Measurements from ENCODE around the gene DPT.
"Not testable (repeated sequence)": the region's sequence is repeated elsewhere in the genome, so short reads cannot be mapped to it uniquely, and the experiment has no call there.

DPT gene

DNA sequence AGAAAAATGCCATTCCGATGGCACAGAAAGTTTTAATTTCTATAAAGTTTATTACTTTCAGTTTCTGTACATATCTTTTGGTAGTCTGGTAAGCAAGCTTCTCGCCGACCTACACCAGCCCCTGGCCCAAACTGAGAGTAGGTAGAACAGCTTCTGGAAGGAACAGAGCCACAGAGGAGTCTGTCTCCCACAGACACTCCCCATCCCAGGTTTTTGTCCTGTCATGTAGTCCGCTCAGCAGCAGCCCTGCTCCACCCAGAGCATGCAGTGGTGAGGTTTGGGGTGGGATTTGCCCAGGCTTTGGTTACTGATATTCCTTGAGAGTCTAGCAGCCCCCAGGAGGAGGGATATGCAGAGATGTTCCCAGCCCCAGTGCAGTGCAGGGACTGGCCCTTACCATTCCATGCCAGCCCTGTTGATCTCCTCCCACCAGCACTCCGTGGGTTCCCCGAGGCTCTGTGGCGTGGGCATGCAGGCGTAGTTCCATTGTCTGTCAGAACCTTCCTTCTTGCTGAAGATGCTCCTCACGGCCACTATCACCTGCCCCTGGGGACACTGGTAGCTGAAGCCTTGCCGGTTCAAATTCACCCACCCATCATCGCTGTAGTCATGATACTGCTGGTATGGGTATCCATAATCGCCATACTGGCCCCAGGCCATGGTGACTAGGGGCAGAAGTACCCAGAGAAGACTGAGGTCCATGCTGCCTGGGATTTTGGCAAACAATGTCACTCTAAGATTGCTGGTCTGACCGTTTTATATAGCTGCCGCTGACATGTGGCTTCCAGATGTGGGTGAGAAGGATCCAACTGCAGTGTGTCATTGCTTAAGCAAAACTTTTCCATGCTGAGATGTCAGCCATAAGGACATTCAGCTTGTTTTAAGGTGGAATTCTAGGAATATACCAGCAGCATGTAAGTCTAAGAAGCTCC lies at the start of gene DPT:
Gene DPT, minus strand, starts transcription at position 734 of the 932 bp plus-strand sequence. Its CDS starts 32 bp downstream, at position 702.
- DNase-seq = no peak

- DNase-seq = no peak
Observed at GRCh38 chr1:168775366-168775765, 46.4 kb upstream of the DPT start.

DNA sequence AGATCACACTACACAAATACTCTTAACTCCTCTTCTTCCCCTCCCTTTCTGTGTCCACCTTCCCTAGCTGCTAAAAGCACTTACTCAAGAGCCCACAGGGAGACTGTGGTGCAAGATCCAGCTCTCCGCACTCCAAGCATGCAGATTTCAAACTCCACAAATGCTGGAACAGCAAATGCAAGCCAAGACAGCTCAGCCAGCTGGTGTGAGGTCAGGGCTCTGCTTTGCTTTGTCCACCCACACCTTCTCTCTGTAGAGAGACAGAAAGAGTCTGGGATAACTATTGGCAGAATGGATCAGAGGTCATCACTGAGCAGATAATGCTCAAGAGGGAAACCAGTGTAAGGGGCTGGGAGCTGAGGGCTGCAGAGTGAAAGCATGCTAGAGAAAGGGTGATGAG lies 45.2 kb upstream of the DPT start:
- DNase-seq = no peak

DNA sequence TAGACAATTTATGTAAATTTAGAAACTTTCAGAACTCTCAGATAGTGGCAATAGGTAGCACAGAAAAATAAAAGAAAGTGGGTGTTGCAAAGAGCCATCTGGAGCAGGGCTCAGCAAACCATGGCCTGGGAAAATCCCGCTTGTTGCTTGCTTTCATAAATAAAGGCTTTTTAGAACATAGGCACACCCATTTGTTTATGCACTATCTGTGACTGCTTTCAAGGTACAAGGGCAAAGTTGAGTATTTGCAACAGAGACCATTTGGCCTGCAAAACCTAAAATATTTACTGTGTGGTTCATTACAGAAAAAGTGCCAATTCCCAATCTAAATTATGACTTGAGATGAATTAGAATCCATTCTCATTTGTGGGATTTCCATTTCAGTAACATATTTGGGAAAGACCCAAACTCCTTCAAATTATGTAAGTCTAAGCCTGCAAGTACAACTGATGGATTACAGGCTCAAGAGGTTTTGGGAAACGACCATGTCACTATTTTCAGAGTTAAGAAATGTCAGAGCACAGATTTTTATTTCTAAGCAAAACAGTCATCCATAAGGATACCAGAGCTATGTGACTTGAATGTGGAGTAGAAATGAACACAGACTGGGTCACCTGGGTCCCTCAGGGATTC lies 43.5 kb upstream of the DPT start:
- no peak for DNase-seq

DNA sequence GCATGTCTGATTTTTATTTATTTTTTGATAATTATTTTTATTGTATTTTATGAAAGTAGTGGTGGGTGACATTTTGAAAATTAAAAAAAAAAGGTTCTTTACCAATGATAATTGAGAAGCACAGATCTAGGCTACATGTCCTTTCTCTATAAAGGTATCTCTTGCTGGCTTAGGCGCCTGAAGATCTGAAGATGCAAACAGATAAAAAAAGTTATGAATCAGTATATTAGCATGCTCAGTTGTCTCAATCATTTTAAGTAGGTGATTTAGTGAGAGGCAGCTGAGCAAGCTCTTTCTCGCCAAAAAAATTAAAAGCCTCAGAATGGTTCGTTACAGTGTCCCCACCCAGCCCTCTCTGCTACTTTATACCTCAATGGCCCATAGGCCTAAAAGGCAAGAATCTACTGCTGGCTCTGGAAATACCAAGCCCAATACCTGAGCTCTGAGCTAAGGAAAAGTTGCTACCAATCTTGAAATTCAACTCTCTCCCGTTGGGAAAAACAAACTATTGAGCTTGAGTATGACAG lies 42.2 kb upstream of the DPT start:
- no peak for DNase-seq

GRCh38 chr1:168769893-168770292 lies 40.9 kb upstream of the DPT start:
- DNase-seq = not testable (repeated sequence)

DNA sequence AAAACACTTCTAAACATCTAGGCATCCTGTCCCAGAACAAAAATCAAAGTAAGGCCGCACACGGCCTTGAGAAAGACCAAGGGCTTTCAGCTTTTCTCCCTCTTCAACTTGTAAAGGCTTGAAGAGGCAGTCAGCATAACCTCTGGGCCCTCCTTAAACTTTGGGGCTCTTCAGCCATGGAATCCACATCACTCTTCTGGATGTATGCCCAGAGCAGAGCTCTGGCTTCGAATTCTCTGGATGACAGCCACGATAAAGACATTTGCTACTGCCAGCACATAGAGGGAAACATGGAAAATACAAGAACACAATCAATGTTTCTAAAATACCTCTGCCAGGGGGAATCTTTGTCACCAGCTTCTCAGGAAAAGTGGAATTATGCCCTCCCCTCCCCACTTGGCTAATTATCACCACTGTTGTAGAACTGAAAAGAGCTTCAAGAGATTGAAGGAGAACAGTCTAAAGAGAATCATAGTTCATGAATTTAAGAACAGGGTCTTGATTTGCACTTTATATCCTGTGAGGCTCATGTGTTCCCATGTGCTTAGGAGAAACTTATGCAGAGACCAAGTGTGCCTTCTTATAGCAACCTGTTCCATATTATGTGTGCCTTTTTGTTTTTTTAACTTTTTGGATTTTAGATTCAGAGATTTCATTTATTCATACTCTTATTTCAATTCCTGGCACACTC lies 39.0 kb upstream of the DPT start:
- DNase-seq = no peak

DNA sequence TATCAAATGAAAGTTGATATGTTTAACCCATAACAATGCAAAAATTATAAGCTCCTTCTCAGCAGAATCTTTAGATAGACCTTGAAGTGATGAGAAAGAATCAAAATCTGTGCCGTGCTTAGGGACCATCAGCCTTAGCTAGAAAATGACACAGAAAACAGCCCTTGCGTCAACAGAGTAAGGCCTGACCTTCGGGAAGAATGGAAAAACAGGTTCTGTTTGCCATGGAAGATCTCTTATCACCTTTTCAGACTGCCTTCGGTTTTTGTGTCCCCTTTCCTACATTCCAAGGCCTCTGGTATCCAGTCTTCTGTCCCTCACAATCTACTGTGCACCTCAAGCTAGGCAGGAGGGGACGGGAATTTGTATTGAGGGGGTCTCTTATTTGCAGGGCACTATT lies 37.6 kb upstream of the DPT start:
- DNase-seq = no peak

- DNase-seq = no peak
Observed at GRCh38 chr1:168763031-168763430, 34.0 kb upstream of the DPT start.

DNA sequence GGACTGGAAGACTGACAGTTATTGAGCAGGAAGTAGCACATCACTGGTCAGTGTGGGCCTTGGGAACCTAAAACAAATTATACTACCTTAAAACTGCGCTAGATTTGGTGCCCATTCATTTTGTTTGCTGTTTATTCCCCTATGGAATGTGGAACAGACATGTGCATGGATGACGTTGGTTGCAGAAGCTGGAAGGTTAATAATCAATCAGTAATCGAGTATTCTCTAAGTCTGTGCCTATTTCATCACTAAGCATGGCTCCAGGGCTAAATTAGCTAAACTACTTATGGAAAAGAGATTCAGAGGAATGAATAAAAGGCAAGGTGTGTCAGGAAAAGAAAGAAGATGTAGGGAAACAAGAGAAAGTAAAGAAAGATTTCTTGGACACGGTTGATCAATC lies 33.5 kb upstream of the DPT start:
- no peak for DNase-seq

GRCh38 chr1:168760781-168761180 lies 31.8 kb upstream of the DPT start:
- DNase-seq = no peak

- no peak for DNase-seq
Observed at GRCh38 chr1:168760241-168760640, 31.2 kb upstream of the DPT start.

DNA sequence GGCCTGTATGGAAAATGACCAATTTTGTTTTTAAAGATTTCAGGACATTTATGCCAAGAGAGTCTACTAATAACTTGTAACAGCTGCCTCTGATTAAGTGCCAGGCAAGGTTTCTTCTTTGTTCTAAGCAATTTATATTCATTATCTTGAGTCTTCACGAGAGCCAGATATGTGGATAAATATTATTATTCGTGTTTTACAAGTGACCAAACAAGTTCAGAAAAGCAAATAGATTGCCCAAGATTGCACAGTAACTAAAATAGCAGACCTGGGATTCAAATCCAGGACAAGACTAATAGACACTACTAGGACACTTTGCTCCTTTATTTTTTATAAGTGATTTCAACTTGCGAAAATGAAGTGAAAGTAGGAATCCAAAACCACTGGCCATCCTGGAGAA lies 30.1 kb upstream of the DPT start:
- no peak for DNase-seq

DNA sequence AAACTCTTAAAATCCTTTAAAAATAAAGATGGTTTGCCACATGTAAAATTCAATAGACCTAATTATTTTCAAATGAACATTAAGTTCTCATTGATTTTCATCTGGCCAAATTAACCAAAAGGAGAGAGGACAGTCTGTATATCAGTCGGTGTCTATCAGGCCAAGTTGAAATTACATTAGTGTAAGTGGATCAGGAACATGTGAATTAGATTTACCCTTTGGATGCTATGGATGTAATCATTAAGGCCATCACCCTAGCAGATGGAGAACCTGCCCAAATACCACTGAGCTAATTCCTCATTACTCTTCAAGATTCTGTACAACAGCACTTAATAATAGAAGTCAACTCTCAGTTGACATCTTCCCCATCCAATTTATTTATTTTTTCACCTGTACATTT lies 29.5 kb upstream of the DPT start:
- no peak for DNase-seq

- no peak for DNase-seq
Observed at GRCh38 chr1:168755800-168756418, 26.9 kb upstream of the DPT start.

GRCh38 chr1:168752171-168752832 lies 23.3 kb upstream of the DPT start:
- no peak for DNase-seq

GRCh38 chr1:168751195-168751650 lies 22.2 kb upstream of the DPT start:
- no peak for DNase-seq

GRCh38 chr1:168742994-168743650 lies 14.1 kb upstream of the DPT start:
- DNase-seq = no peak

DNA sequence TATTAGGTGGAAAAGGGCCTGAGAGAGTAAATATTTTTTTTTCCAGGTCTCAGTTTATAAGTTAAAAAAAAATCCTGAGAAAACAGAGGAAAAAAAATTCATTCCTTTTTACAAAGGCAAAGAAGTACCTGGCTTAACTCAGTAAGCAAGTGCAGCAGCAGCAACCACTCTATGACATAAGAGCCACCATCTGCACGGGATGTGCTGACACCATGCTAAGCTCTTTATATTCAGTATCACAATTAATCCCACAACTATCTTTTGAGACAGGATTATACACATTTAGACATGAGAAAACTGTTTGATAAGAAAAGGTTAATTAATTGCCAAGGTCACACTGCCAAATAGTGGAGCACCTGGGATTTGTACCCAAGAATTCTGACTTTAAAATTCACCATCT lies 13.4 kb upstream of the DPT start:
- no peak for DNase-seq

GRCh38 chr1:168739908-168740307 lies 10.9 kb upstream of the DPT start:
- DNase-seq = no peak

- no peak for DNase-seq
Observed at GRCh38 chr1:168736520-168736919, 7.5 kb upstream of the DPT start.

DNA sequence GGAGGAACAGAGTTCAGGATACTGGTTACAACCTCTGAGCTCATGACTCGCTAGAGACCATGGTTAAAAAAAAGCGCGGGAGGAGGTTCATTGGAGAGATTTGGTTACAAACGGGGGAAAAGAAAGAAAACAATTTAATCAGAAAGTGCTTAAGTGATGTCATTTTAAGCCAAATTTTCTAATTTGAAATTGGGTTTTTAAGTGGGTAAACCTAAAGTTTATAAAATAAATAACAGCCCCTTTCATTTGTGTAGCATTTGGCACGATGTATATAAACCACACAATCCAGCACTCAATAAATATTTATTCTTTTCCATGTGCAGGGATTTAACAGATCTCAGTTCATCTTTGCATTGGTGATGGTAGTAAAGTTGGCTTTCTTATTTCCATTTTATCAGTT lies 7.0 kb upstream of the DPT start:
- no peak for DNase-seq
